Panc1 (cell line): Measurements from ENCODE around the gene FKBP7.

ENCODE experiments used
- CTCF ChIP-seq: fragments of 450-650 bp; IDR thresholded peaks from 2 replicates; pipeline ENCODE4 v1.5.1; 2017; ENCODE audit warnings: mild to moderate bottlenecking
- REST ChIP-seq, 2 experiments: IDR thresholded peaks; 2 replicates each; pipeline ENCODE4 v1.6.1; 2011 to 2012; ENCODE audit warnings: low read depth in 2 of 2, control low read depth in 1 of 2, low read length in 1 of 2, mild to moderate bottlenecking in 1 of 2, moderate library complexity in 1 of 2; ENCODE audit not compliant: insufficient read depth in 1 of 2
- SIN3A ChIP-seq: IDR thresholded peaks from 2 replicates; pipeline ENCODE4 v1.6.1; 2012; ENCODE audit warnings: low read depth, mild to moderate bottlenecking, low read length, moderate library complexity, borderline replicate concordance; ENCODE audit not compliant: insufficient read depth

- TF ChIP-seq CTCF = no peak
- no peak for TF ChIP-seq REST (IDR thresholded peaks at IDR 0.05; ENCODE audit: insufficient read depth in 1 of 2, low read depth in 2 of 2, low read length in 1 of 2)
- no peak for TF ChIP-seq SIN3A
These were observed 1.4 kb upstream of the FKBP7 start for GRCh38 chr2:178479758-178480226.
